ENCODE measurements around the gene MEA1.
A peak's percentile ranks its signal among the peaks of the same experiment; 100 is the strongest.

Gene MEA1

DNA sequence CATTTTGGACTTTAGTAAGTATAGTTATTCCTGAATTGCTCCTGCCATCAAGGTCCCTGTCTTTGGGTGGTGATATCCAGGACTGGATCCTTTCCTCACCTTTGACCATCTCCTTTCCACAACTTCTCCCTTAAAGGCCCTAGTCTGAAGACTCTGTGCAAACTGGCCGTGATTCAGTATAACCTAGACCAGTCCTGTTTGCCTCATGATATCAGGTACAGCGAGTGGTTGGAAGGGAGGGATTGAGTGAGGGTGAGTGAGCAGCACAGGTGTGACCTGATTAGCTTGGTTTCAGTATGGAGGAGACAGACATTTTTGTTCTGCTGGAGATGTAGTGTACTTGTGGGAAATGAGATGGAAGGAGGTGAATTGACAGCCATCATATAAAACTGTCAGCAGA is 5.4 kb upstream of the MEA1 start:
- no peak overlapping the region for H3K4me3 ChIP-seq (ENCODE audit: low read depth, low read length)
- TF ChIP-seq, protein P1, sequence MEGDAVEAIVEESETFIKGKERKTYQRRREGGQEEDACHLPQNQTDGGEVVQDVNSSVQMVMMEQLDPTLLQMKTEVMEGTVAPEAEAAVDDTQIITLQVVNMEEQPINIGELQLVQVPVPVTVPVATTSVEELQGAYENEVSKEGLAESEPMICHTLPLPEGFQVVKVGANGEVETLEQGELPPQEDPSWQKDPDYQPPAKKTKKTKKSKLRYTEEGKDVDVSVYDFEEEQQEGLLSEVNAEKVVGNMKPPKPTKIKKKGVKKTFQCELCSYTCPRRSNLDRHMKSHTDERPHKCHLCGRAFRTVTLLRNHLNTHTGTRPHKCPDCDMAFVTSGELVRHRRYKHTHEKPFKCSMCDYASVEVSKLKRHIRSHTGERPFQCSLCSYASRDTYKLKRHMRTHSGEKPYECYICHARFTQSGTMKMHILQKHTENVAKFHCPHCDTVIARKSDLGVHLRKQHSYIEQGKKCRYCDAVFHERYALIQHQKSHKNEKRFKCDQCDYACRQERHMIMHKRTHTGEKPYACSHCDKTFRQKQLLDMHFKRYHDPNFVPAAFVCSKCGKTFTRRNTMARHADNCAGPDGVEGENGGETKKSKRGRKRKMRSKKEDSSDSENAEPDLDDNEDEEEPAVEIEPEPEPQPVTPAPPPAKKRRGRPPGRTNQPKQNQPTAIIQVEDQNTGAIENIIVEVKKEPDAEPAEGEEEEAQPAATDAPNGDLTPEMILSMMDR (IDR thresholded peaks at IDR 0.05; ENCODE audit: control insufficient read depth, extremely low read depth, insufficient read depth) = no peak
- DNase-seq (ENCODE audit: low read depth) = no peak

DNA sequence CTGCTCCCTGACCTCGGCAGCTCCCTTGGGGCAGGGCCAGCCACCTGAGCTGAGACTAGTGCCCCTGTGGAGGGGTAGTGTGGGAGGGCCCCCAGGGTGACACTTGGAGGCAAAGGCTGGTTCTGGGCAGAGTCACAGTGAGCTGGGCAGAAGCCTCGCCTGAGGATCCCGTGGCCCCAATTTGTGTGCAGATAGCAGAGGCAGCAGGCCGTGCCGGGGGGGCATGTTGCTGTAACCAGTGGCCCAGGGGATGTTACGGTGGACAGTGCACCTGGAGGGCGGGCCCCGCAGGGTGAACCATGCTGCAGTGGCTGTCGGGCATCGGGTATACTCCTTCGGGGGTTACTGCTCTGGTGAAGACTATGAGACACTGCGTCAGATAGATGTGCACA is 3.2 kb upstream of the MEA1 start:
- TF ChIP-seq, protein P1 (IDR thresholded peaks at IDR 0.05; ENCODE audit: control insufficient read depth, extremely low read depth, insufficient read depth) = no peak
- no peak overlapping the region for H3K4me3 ChIP-seq (ENCODE audit: low read depth, low read length)
- no peak for DNase-seq (ENCODE audit: low read depth)

GRCh38 chr6:43016176-43016942 is 2.6 kb upstream of the MEA1 start:
- H3K4me3 ChIP-seq (ENCODE audit: low read depth, low read length) = no peak overlapping the region
- TF ChIP-seq, protein P1 (IDR thresholded peaks at IDR 0.05; ENCODE audit: control insufficient read depth, extremely low read depth, insufficient read depth) = no peak
- DNase-seq (ENCODE audit: low read depth) = no peak

GRCh38 chr6:43014434-43014909 is 726 bp upstream of the MEA1 start:
- DNase-seq (ENCODE audit: low read depth) = no peak
- TF ChIP-seq, protein P1 (IDR thresholded peaks at IDR 0.05; ENCODE audit: control insufficient read depth, extremely low read depth, insufficient read depth) = no peak
- peak overlapping the region; percentile 82 for H3K4me3 ChIP-seq (ENCODE audit: low read depth, low read length)

DNA sequence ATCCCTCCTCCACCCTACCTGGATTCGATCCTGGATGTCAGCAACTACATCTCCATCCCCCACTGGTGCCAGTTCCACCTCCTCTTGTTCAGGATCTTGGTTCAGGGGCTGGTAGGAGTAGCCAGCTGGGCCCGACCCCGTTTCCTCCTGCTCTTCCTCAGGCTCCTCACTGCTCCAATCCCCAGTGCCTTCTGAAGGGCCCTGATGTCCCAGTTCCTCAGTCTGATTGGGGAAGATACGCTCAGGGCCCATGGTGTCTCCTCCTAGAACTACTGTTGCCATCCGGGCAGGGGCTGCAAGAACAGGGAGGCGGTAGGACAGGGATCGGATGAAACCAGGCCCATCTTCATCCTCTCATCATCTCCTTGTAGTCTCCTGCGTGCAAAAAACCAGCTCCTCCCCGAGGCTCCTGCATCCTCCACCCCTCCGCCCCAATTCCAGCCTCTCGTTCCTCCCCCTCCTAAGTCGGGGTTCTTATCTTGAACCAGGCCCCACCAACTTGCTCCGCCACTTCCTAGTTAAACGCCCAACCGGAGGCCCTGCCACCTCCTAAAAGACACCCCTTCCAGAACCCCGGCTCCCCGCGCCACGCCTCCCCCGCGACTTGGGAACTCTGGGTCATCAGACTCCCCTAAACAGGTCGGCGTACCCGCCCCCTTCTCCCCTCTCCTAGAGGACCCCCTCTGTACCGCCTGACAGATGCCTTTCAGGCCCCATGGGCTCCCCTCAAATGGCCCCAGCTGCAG is 476 bp downstream of the MEA1 start:
- H3K4me3 ChIP-seq (ENCODE audit: low read depth, low read length) = peak overlapping the region; percentile 82
- DNase-seq (ENCODE audit: low read depth) = no peak
- TF ChIP-seq, protein P1 (IDR thresholded peaks at IDR 0.05; ENCODE audit: control insufficient read depth, extremely low read depth, insufficient read depth) = no peak

DNA sequence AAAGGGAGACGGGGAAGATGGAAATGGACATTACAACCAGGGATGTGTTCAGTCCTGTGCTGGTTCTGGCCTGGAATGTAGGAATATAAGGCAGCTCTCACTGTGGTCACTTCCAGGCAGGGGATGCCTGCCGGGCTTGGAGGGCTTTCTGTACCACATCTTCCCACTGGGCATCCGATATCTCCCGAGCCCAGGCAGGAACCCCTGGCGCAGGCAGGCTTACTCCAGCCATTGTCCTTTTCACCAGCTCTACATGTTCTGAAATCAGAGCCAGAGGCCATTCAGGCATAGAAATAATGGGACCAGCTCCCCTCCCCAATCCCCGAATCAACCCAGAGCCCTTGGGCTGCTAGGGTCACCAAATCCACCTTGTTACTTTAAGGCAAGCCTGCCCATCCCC is 1.4 kb downstream of the MEA1 start:
- TF ChIP-seq, protein P1 (IDR thresholded peaks at IDR 0.05; ENCODE audit: control insufficient read depth, extremely low read depth, insufficient read depth) = no peak
- DNase-seq (ENCODE audit: low read depth) = no peak
- peak overlapping the region; percentile 82 for H3K4me3 ChIP-seq (ENCODE audit: low read depth, low read length)

Measured in LNCaP clone FGC (cell line).